Gastroesophageal sphincter (tissue), 3 donors: Measurements from ENCODE around the gene DNAH10.

Experiments used
- POLR2A ChIP-seq, 2 donors: fragments of 450-650 bp; IDR thresholded peaks; one replicate each; pipeline ENCODE4 v1.6.1; 2017; ENCODE audit warnings: antibody characterized with exemption in 2 of 2, mild to moderate bottlenecking in 2 of 2, moderate library complexity in 1 of 2
- POLR2AphosphoS5 ChIP-seq: sonication (generic); formaldehyde crosslinking; IDR thresholded peaks from one replicate; pipeline ENCODE4 v1.6.1; 2017; ENCODE audit warnings: antibody characterized with exemption
- TF ChIP-seq, protein P1 (sequence below), 4 experiments: fragments of 200-600 bp in 2 of 4; fragments of 450-650 bp in 2 of 4; sonication (generic) in 1 of 4; IDR thresholded peaks; one replicate each; pipeline ENCODE4 v1.5.1; 2017 to 2019; ENCODE audit warnings: antibody characterized with exemption in 4 of 4, mild to moderate bottlenecking in 2 of 4, moderate library complexity in 2 of 4

- TF ChIP-seq, protein P1, sequence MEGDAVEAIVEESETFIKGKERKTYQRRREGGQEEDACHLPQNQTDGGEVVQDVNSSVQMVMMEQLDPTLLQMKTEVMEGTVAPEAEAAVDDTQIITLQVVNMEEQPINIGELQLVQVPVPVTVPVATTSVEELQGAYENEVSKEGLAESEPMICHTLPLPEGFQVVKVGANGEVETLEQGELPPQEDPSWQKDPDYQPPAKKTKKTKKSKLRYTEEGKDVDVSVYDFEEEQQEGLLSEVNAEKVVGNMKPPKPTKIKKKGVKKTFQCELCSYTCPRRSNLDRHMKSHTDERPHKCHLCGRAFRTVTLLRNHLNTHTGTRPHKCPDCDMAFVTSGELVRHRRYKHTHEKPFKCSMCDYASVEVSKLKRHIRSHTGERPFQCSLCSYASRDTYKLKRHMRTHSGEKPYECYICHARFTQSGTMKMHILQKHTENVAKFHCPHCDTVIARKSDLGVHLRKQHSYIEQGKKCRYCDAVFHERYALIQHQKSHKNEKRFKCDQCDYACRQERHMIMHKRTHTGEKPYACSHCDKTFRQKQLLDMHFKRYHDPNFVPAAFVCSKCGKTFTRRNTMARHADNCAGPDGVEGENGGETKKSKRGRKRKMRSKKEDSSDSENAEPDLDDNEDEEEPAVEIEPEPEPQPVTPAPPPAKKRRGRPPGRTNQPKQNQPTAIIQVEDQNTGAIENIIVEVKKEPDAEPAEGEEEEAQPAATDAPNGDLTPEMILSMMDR (IDR thresholded peaks at IDR 0.05), result no peak
- no peak for TF ChIP-seq POLR2AphosphoS5
- TF ChIP-seq POLR2A (IDR thresholded peaks at IDR 0.05), result no peak
These were observed 133.3 kb downstream of the DNAH10 start for GRCh38 chr12:123895451-123895850.
